SK-N-SH (cell line): ENCODE results near the gene RET. TPM values are rescaled to one million over a fixed set of nuclear protein-coding genes. Genes with fewer than 3 reads are reported as not detected.

Experiments
- CTCF ChIA-PET: fragments of 300-600, 350-600 bp; formaldehyde crosslinking; extraction: SDS; loops from one replicate; lab custom pipeline; 2021; lab: Yijun Ruan, JAX
- POLR2A ChIA-PET: fragments of 350-600 bp; sonication (Branson Sonifier 250); formaldehyde crosslinking; extraction: SDS; loops from one replicate; lab custom pipeline; 2020; ENCODE audit warnings: antibody characterized with exemption, inconsistent platforms; lab: Yijun Ruan, JAX
- DNase-seq: peaks from one replicate; pipeline ENCODE4 v3.0.0; 2012
- H2AFZ ChIP-seq: fragments of 200-600 bp; sonication (generic); 2 replicates; pipeline ENCODE4 v1.8.1; 2016; ENCODE audit warnings: antibody characterized with exemption, mild to moderate bottlenecking, low read depth
- H3F3A ChIP-seq: fragments of 200-600 bp; sonication (generic); replicated peaks from 2 replicates; pipeline ENCODE3; 2016; ENCODE audit warnings: antibody characterized with exemption, mild to moderate bottlenecking; ENCODE audit not compliant: insufficient read depth
- H3K27ac ChIP-seq, 2 experiments: fragments of 200-500 bp in 1 of 2; fragments of 200-600 bp in 1 of 2; sonication (Bioruptor generic) in 1 of 2; sonication (generic), shearing (Covaris generic) in 1 of 2; 2 replicates each; pipeline versions ENCODE4 v1.5.1 to v1.6.1; 2014 to 2016; ENCODE audit warnings: low read depth in 2 of 2, inconsistent platforms in 1 of 2, low read length in 1 of 2, mild to moderate bottlenecking in 1 of 2, mixed read lengths in 1 of 2
- H3K27me3 ChIP-seq: fragments of 200-600 bp; sonication (generic), shearing (Covaris generic); 2 replicates; pipeline ENCODE4 v1.6.1; 2016; ENCODE audit warnings: mixed run types; ENCODE audit not compliant: insufficient read depth
- H3K36me3 ChIP-seq, 2 experiments: fragments of 200-500 bp in 1 of 2; fragments of 200-600 bp in 1 of 2; sonication (Bioruptor generic) in 1 of 2; sonication (generic) in 1 of 2; replicated peaks in 1 of 2; 2 replicates each; pipeline versions ENCODE3 to v1.5.1; 2014 to 2016; ENCODE audit warnings: low read length in 1 of 2, mild to moderate bottlenecking in 1 of 2; ENCODE audit not compliant: insufficient read depth in 2 of 2, control insufficient read depth in 1 of 2
- H3K4me1 ChIP-seq, 2 experiments: fragments of 200-500 bp in 1 of 2; fragments of 200-600 bp in 1 of 2; sonication (Bioruptor generic) in 1 of 2; sonication (generic), shearing (Covaris generic) in 1 of 2; 2 replicates each; pipeline versions ENCODE4 v1.5.1 to v1.6.1; 2014 to 2016; ENCODE audit warnings: low read depth in 1 of 2, low read length in 1 of 2, mixed run types in 1 of 2; ENCODE audit not compliant: insufficient read depth in 2 of 2, control insufficient read depth in 1 of 2
- H3K4me2 ChIP-seq: fragments of 200-600 bp; sonication (generic), shearing (Covaris generic); 2 replicates; pipeline ENCODE4 v1.6.1; 2017; ENCODE audit warnings: mixed run types
- H3K4me3 ChIP-seq, 2 experiments: fragments of 200-500 bp in 1 of 2; fragments of 200-600 bp in 1 of 2; sonication (Bioruptor generic) in 1 of 2; sonication (generic), shearing (Covaris generic) in 1 of 2; 2 replicates each; pipeline versions ENCODE4 v1.5.1 to v1.8.1; 2014 to 2016; ENCODE audit warnings: low read depth in 2 of 2, inconsistent platforms in 1 of 2, low read length in 1 of 2, mild to moderate bottlenecking in 1 of 2, mixed read lengths in 1 of 2, moderate library complexity in 1 of 2
- H3K79me2 ChIP-seq: fragments of 200-600 bp; sonication (generic); 2 replicates; pipeline ENCODE4 v1.8.1; 2017; ENCODE audit warnings: mild to moderate bottlenecking; ENCODE audit not compliant: insufficient read depth
- H3K9ac ChIP-seq: fragments of 200-600 bp; sonication (generic); 2 replicates; pipeline ENCODE4 v1.6.1; 2017; ENCODE audit warnings: mixed run types
- H3K9me2 ChIP-seq: fragments of 200-600 bp; sonication (generic); 2 replicates; pipeline ENCODE4 v1.6.1; 2017; ENCODE audit warnings: mixed run types
- H3K9me3 ChIP-seq: fragments of 200-600 bp; sonication (generic); 2 replicates; pipeline ENCODE4 v1.6.1; 2017; ENCODE audit warnings: mixed run types, mild to moderate bottlenecking, moderate library complexity
- H4K20me1 ChIP-seq: fragments of 200-600 bp; sonication (generic); 2 replicates; pipeline ENCODE4 v1.6.1; 2017; ENCODE audit warnings: mild to moderate bottlenecking, mixed run types; ENCODE audit not compliant: insufficient read depth
- ELF1 ChIP-seq: IDR thresholded peaks from 2 replicates; pipeline ENCODE4 v1.4.0; 2012
- EZH2phosphoT487 ChIP-seq: fragments of 200-600 bp; sonication (generic); IDR thresholded peaks from 2 replicates; pipeline ENCODE4 v1.6.1; 2017; ENCODE audit warnings: low read depth, mixed run types, mild to moderate bottlenecking, antibody characterized with exemption, moderate library complexity, borderline replicate concordance
- FOSL2 ChIP-seq: IDR thresholded peaks from 2 replicates; pipeline ENCODE4 v1.4.0; 2012; ENCODE audit warnings: low read depth, mild to moderate bottlenecking, moderate library complexity, borderline replicate concordance
- FOXJ3 ChIP-seq: sonication (generic); formaldehyde crosslinking; IDR thresholded peaks from 2 replicates; pipeline ENCODE4 v1.5.1; 2020; ENCODE audit warnings: mild to moderate bottlenecking, missing genetic modification reagents
- GATA2 ChIP-seq: sonication (generic); formaldehyde crosslinking; IDR thresholded peaks from 2 replicates; pipeline ENCODE4 v1.5.0; 2020; ENCODE audit warnings: mild to moderate bottlenecking, missing genetic modification reagents
- JUND ChIP-seq: IDR thresholded peaks from 2 replicates; pipeline ENCODE4 v1.4.0; 2012
- MEF2A ChIP-seq: IDR thresholded peaks from 2 replicates; pipeline ENCODE4 v1.4.0; 2012; ENCODE audit warnings: low read depth, borderline replicate concordance
- POLR2AphosphoS5 ChIP-seq: IDR thresholded peaks from 2 replicates; pipeline ENCODE4 v1.6.1; 2012; ENCODE audit warnings: low read depth, low read length
- SMC3 ChIP-seq: IDR thresholded peaks from 2 replicates; pipeline ENCODE4 v1.6.1; 2012; ENCODE audit warnings: low read depth, low read length, improper control_type of control experiment
- TEAD4 ChIP-seq: IDR thresholded peaks from 2 replicates; pipeline ENCODE4 v1.4.0; 2012; ENCODE audit warnings: mild to moderate bottlenecking, borderline replicate concordance; ENCODE audit not compliant: insufficient read depth
- WGBS: methylation state at CpG from one replicate; pipeline ENCODE4 v1.1.6; 2017; ENCODE audit warnings: low lambda C conversion rate; 5-methylcytosine and 5-hydroxymethylcytosine counted together
- polyA plus RNA-seq, 3 experiments: library from polyadenylated mRNA; depleted of rRNA; stranded (reverse); fragments of >200 nt; gene quantifications; 2 replicates each; pipeline ENCODE4 v1.2.3, GENCODE V29; 2012
- TF ChIP-seq, protein P1 (sequence below): IDR thresholded peaks from 2 replicates; pipeline ENCODE4 v1.4.0; 2012; ENCODE audit warnings: low read depth

RET gene
- polyA plus RNA-seq, 1 of the 3 experiments (the other 2 are of a cell fraction) = 3.2 TPM

DNA sequence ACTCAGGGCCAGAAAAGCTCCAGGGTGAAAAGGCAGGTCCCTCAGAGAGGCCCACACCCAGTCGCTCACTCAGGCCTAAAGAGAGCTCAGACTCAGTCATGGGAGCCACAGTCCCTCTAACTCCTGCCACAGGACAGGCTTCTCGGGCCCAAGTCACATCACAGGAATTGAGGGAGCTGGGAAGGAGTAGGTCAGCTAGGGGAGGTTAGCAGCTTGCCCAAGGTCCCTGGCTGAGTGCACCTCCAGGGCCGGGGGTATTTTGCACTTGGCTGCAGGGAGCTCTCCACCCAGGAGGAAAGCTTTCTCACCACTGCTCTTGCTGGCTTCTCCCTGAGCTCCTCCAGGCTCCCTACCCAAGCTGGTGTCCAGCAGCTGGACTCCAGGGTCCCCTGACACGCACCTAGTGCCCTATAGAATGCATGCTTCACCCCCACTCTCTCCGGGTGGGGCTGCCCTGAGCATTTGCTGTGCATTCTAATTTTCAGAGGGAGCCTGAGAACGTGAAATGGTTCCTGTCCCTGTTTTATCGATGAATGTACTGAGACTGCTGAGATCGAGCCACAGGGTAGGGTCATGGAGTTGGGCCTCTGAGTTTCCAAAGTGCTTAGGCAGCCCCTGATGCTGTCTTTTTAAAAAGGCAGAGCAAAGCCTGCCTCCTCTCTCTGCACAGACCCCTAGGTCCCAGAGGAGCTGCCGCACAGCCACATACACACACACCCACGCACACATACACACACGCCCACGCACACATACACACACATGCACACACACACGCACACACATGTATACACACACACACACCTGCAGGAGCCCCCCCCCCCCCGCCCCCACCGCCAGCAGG, 37.9 kb upstream of the RET start:
- Histone ChIP-seq H3K79me2 (no peaks in the 10 kb centered on the region), H3K27ac (peak overlapping the region in 1 of 2 experiments; percentile 68; a peak in 2 of 4 replicates), H3K36me3 (no peaks in the 10 kb centered on the region), H3K9me2 (no peaks in the 10 kb centered on the region), H3K9me3 (no peaks in the 10 kb centered on the region)
- DNase-seq = peak; percentile 30
- CTCF ChIA-PET = interaction anchor here (0.9 to 1.1 kb wide), 2 partner anchors 40 to 74 kb away, joined by 3 read pairs; no protein-coding TSS in a partner anchor
- no peak for TF ChIP-seq JUND
- no peak for TF ChIP-seq TEAD4
- TF ChIP-seq SMC3 = no peak
- no peak for TF ChIP-seq ELF1
- TF ChIP-seq, protein P1, sequence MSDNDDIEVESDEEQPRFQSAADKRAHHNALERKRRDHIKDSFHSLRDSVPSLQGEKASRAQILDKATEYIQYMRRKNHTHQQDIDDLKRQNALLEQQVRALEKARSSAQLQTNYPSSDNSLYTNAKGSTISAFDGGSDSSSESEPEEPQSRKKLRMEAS = no peak
- no peak for TF ChIP-seq MEF2A
- TF ChIP-seq FOSL2 = no peak
- TF ChIP-seq EZH2phosphoT487 = no peak
- TF ChIP-seq, all 33 proteins: peak for 0
- no peak overlapping the region for H3K4me2 ChIP-seq
- no peaks in the 10 kb centered on the region for H3F3A ChIP-seq
- H3K27me3 ChIP-seq = no peaks in the 10 kb centered on the region
- peaks cover 0 to 67% of the 10 kb centered on the region in 2 experiments; a peak in 2 of 4 replicates for H3K4me1 ChIP-seq
- 53% methylated on average over 13 of the region's 15 CpGs for WGBS
- H3K4me3 ChIP-seq = no peak overlapping the region
- POLR2A ChIA-PET = interaction anchor here (0.7 to 1.9 kb wide), 5 partner anchors 10 to 68 kb away, joined by 3 to 8 read pairs (median 3); partner anchors contain the start of gene RET
- H4K20me1 ChIP-seq = no peaks in the 10 kb centered on the region
- no peak overlapping the region for H2AFZ ChIP-seq
- H3K9ac ChIP-seq = no peak overlapping the region

DNA sequence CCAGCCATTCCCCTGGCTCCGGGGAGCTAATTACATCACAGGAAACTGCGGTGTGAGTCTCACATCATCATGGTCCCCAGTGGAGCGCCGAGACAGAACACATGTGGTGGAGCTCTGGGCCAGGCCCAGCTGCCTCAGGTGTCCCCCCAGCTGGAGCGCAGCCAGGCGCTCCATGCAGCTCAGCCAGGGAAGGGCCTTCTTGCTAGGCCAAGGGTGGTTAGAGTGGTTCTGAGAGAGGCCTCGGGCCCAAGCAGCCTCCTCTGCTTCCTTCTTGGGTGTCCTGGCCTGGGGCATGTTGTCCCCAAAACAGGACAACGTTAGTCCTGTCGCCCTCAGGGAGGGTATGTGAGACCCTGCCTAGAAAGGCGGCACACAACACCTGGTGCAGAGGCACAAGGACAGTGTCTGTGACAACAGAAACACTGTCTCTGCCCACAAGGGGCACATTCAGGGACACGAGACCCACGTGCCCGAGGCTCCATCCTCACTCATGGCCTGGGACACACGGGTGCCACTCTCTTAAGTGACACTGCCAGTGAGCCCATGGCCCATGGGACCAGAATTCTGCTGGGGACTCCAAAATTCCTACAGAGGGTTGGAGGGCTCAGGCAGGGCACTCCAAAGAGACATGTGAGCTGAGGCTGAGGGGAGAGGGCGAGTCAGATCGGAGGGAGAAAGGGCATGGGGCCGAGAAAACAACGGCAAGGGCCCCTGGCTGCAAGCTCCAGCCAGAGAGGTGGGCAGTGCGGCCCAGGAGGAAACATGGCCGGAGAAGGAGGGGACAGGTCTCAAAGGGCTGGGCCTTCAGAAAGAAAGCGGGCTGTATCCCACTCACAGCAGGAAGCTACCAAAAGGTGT, 37.0 kb upstream of the RET start:
- H3K9me2 ChIP-seq = no peaks in the 10 kb centered on the region
- TF ChIP-seq FOXJ3 (CRISPR knock-in tag) (0 out of 2 replicates have a peak, but pooled peaks have one; percentile 11), GATA2 (CRISPR knock-in tag) (no peak), POLR2AphosphoS5 (no peak)
- TF ChIP-seq, all 33 proteins: peak for 1
- Histone ChIP-seq H3K4me2 (no peak overlapping the region), H3K27ac (peak overlapping the region in 1 of 2 experiments; percentile 87; a peak in 2 of 4 replicates), H4K20me1 (no peaks in the 10 kb centered on the region), H3K4me1 (peaks cover 0 to 75% of the 10 kb centered on the region in 2 experiments; a peak in 3 of 4 replicates), H3K4me3 (no peak overlapping the region), H2AFZ (no peak overlapping the region), H3K36me3 (no peaks in the 10 kb centered on the region), H3K9ac (no peak overlapping the region), H3K79me2 (no peaks in the 10 kb centered on the region), H3K9me3 (no peaks in the 10 kb centered on the region), H3F3A (no peaks in the 10 kb centered on the region), H3K27me3 (no peaks in the 10 kb centered on the region)
- WGBS = 64% methylated on average over 18 of the region's 21 CpGs
- POLR2A ChIA-PET = interaction anchor here (0.9 to 1.9 kb wide), 5 partner anchors 9 to 36 kb away, joined by 3 to 8 read pairs (median 3); partner anchors contain the start of gene RET
- CTCF ChIA-PET = interaction anchor here (0.7 to 1.3 kb wide), 5 partner anchors 31 to 174 kb away, joined by 3 to 4 read pairs (median 3); no protein-coding TSS in a partner anchor
- DNase-seq = peak; percentile 75
